IMR-90 (cell line): ENCODE measurements around the gene HSPD1. TPM values are rescaled to one million over a fixed set of nuclear protein-coding genes. Genes with fewer than 3 reads are reported as not detected.

Experiments used
- ATAC-seq: fragments of 200-7000 bp; cut with Tn5 transposase; 2 replicates; pipeline ENCODE4 v1.9.1; 2020; ENCODE audit warnings: low read depth, mild to moderate bottlenecking, moderate library complexity
- BruUV-seq: library from RNA; stranded (reverse); fragments of 400-500 nt; replicated peaks from 2 replicates; lab custom pipeline; 2021; lab: Mats Ljungman, UMichigan
- CTCF ChIA-PET: fragments of 300-600 bp; formaldehyde crosslinking; extraction: SDS; loops from one replicate; lab custom pipeline; 2021; ENCODE audit warnings: antibody characterized with exemption; lab: Yijun Ruan, JAX
- POLR2A ChIA-PET: fragments of 300-600 bp; sonication (Branson Sonifier 250); formaldehyde crosslinking; loops from one replicate; lab custom pipeline; 2022; ENCODE audit warnings: antibody characterized with exemption; ENCODE audit not compliant: unreplicated experiment; lab: Charles Lee
- DNase-seq: peaks from one replicate; pipeline ENCODE4 v3.0.0; 2013
- H2AFZ ChIP-seq: replicated peaks from 2 replicates; pipeline ENCODE3; 2013; ENCODE audit warnings: low read length, mild to moderate bottlenecking; ENCODE audit not compliant: poor library complexity
- H2AK5ac ChIP-seq: 2 replicates; pipeline ENCODE4 v1.6.1; 2013; ENCODE audit warnings: low read depth, low read length, inconsistent platforms
- H2AK9ac ChIP-seq: replicated peaks from 2 replicates; pipeline ENCODE3; 2013; ENCODE audit warnings: mild to moderate bottlenecking, low read depth, low read length, moderate library complexity; ENCODE audit not compliant: poor library complexity
- H2BK120ac ChIP-seq: 2 replicates; pipeline ENCODE4 v1.6.1; 2013; ENCODE audit warnings: low read depth, low read length, inconsistent platforms
- H2BK15ac ChIP-seq: 3 replicates; pipeline ENCODE4 v1.6.1; 2013; ENCODE audit warnings: low read depth, low read length, inconsistent platforms
- H2BK20ac ChIP-seq: 2 replicates; pipeline ENCODE4 v1.6.1; 2013; ENCODE audit warnings: low read depth, mild to moderate bottlenecking, inconsistent platforms, low read length, moderate library complexity
- H2BK5ac ChIP-seq: 2 replicates; pipeline ENCODE4 v1.6.1; 2013; ENCODE audit warnings: mild to moderate bottlenecking, low read depth, low read length, inconsistent platforms; ENCODE audit not compliant: poor library complexity, severe bottlenecking
- H3K14ac ChIP-seq: replicated peaks from 2 replicates; pipeline ENCODE4 v1.6.1; 2013; ENCODE audit warnings: low read depth, low read length, inconsistent platforms
- H3K18ac ChIP-seq: 2 replicates; pipeline ENCODE4 v1.6.1; 2013; ENCODE audit warnings: low read depth, low read length, control low read depth
- H3K23ac ChIP-seq: 2 replicates; pipeline ENCODE4 v1.6.1; 2013; ENCODE audit warnings: low read depth, low read length, inconsistent platforms
- H3K27ac ChIP-seq: 2 replicates; pipeline ENCODE4 v1.5.1; 2013; ENCODE audit warnings: mild to moderate bottlenecking, control low read depth, low read length; ENCODE audit not compliant: insufficient read depth
- H3K27me3 ChIP-seq: 2 replicates; pipeline ENCODE4 v1.6.1; 2013; ENCODE audit warnings: low read length; ENCODE audit not compliant: control insufficient read depth, insufficient read depth
- H3K36me3 ChIP-seq: 2 replicates; pipeline ENCODE4 v1.6.1; 2013; ENCODE audit warnings: low read length, mixed read lengths; ENCODE audit not compliant: control insufficient read depth, insufficient read depth
- H3K4ac ChIP-seq: 2 replicates; pipeline ENCODE4 v1.6.1; 2013; ENCODE audit warnings: low read depth, low read length, inconsistent platforms
- H3K4me1 ChIP-seq: 2 replicates; pipeline ENCODE4 v1.6.1; 2013; ENCODE audit warnings: low read length, mixed read lengths; ENCODE audit not compliant: control insufficient read depth, insufficient read depth
- H3K4me2 ChIP-seq: 2 replicates; pipeline ENCODE4 v1.6.1; 2013; ENCODE audit warnings: low read depth, mild to moderate bottlenecking, control low read depth, low read length, moderate library complexity
- H3K4me3 ChIP-seq: 2 replicates; pipeline ENCODE4 v1.5.1; 2013; ENCODE audit warnings: low read depth, mild to moderate bottlenecking, control low read depth, low read length, moderate library complexity; ENCODE audit not compliant: insufficient read depth
- H3K56ac ChIP-seq: 2 replicates; pipeline ENCODE4 v1.6.1; 2013; ENCODE audit warnings: low read length, inconsistent platforms; ENCODE audit not compliant: insufficient read depth; ENCODE audit errors: extremely low read depth
- H3K79me1 ChIP-seq, 2 experiments: 2 replicates each; pipeline ENCODE4 v1.6.1; 2013; ENCODE audit warnings: low read length in 2 of 2, inconsistent platforms in 1 of 2, low read depth in 1 of 2
- H3K9ac ChIP-seq: 2 replicates; pipeline ENCODE4 v1.6.1; 2013; ENCODE audit warnings: low read depth, low read length, control low read depth
- H3K9me1 ChIP-seq: 2 replicates; pipeline ENCODE4 v1.6.1; 2013; ENCODE audit warnings: low read length, inconsistent platforms; ENCODE audit not compliant: insufficient read depth
- H3K9me3 ChIP-seq: 2 replicates; pipeline ENCODE4 v1.6.1; 2013; ENCODE audit warnings: low read length; ENCODE audit not compliant: control insufficient read depth, insufficient read depth
- H4K20me1 ChIP-seq: 2 replicates; pipeline ENCODE4 v1.6.1; 2013; ENCODE audit warnings: low read length, inconsistent platforms; ENCODE audit not compliant: insufficient read depth
- H4K5ac ChIP-seq: 2 replicates; pipeline ENCODE4 v1.6.1; 2013; ENCODE audit warnings: mild to moderate bottlenecking, low read depth, low read length, control low read depth
- H4K8ac ChIP-seq, 2 experiments: 2 replicates each; pipeline ENCODE4 v1.6.1; 2013; ENCODE audit warnings: low read depth in 2 of 2, low read length in 2 of 2, control low read depth in 1 of 2, inconsistent platforms in 1 of 2
- H4K91ac ChIP-seq: 2 replicates; pipeline ENCODE4 v1.6.1; 2013; ENCODE audit warnings: low read depth, low read length, inconsistent platforms; ENCODE audit not compliant: insufficient read depth
- BHLHE40 ChIP-seq: fragments of 150-350 bp; IDR thresholded peaks from 2 replicates; pipeline ENCODE4 v1.6.1; 2016; ENCODE audit warnings: mild to moderate bottlenecking, low read depth, low read length
- MAFK ChIP-seq: IDR thresholded peaks from 2 replicates; pipeline ENCODE4 v1.6.1; 2012; ENCODE audit warnings: low read depth, low read length, improper control_type of control experiment
- MXI1 ChIP-seq: IDR thresholded peaks from 2 replicates; pipeline ENCODE4 v1.6.1; 2012; ENCODE audit warnings: low read depth, mild to moderate bottlenecking, low read length, moderate library complexity, borderline replicate concordance
- POLR2A ChIP-seq: IDR thresholded peaks from 2 replicates; pipeline ENCODE4 v1.6.1; 2012; ENCODE audit warnings: mild to moderate bottlenecking, low read depth, low read length
- RCOR1 ChIP-seq: IDR thresholded peaks from 2 replicates; pipeline ENCODE4 v1.6.1; 2012; ENCODE audit warnings: mild to moderate bottlenecking, low read length, improper control_type of control experiment; ENCODE audit not compliant: insufficient replicate concordance
- RFX5 ChIP-seq: IDR thresholded peaks from 2 replicates; pipeline ENCODE4 v1.8.0; 2012; ENCODE audit warnings: low read depth, mild to moderate bottlenecking, low read length, moderate library complexity
- SMC3 ChIP-seq: fragments of 150-350 bp; IDR thresholded peaks from 2 replicates; pipeline ENCODE4 v1.6.1; 2016; ENCODE audit warnings: low read depth, mild to moderate bottlenecking, antibody characterized with exemption, low read length, moderate library complexity
- WGBS, 2 experiments: methylation state at CpG; one replicate each; pipeline versions ENCODE4 v1.1.5 to v1.1.7; 2013; ENCODE audit warnings: missing lambda C conversion rate in 2 of 2; ENCODE audit not compliant: insufficient read length in 1 of 2; ENCODE audit errors: extremely low coverage in 2 of 2; 5-methylcytosine and 5-hydroxymethylcytosine counted together
- dilution Hi-C: fragments of 300-500 bp; cut with HindIII; formaldehyde crosslinking; loops from one replicate; pipeline ENCODE4 v1.14.3; 2018; ENCODE audit warnings: low sequenced_read_pairs; ENCODE audit not compliant: unreplicated experiment
- in situ Hi-C: fragments of 300-500 bp; cut with MboI; formaldehyde crosslinking; loops from 3 replicates; pipeline ENCODE4 v1.14.3; 2019; ENCODE audit warnings: low sequenced_read_pairs, inconsistent platforms, mixed read lengths
- intact Hi-C: fragments of 100-400 bp; cut with micrococcal nuclease; formaldehyde crosslinking; loops from 2 replicates; pipeline ENCODE4 v1.10.0; 2022
- polyA plus RNA-seq, 3 experiments: library from polyadenylated mRNA; depleted of rRNA; stranded (reverse); fragments of >200 nt; gene quantifications; 2 replicates each; pipeline ENCODE4 v1.2.3, GENCODE V29; 2012; ENCODE audit warnings: low replicate concordance in 1 of 3
- total RNA-seq: library from RNA; depleted of rRNA; stranded (reverse); fragments of >200 nt; gene quantifications from 2 replicates; pipeline ENCODE4 v1.2.3, GENCODE V29; 2012
- TF ChIP-seq, protein P1 (sequence below): fragments of 150-350 bp; IDR thresholded peaks from 2 replicates; pipeline ENCODE4 v1.6.1; 2017; ENCODE audit warnings: mild to moderate bottlenecking, antibody characterized with exemption, low read length, low read depth
- TF ChIP-seq, protein P2 (sequence below): fragments of 150-350 bp; IDR thresholded peaks from 2 replicates; pipeline ENCODE4 v1.6.1; 2016; ENCODE audit warnings: low read depth, mild to moderate bottlenecking, low read length, moderate library complexity, borderline replicate concordance

The HSPD1 gene
- total and polyA plus RNA-seq, 2 of the 4 experiments (the other 2 are of a cell fraction), result 171 TPM

DNA sequence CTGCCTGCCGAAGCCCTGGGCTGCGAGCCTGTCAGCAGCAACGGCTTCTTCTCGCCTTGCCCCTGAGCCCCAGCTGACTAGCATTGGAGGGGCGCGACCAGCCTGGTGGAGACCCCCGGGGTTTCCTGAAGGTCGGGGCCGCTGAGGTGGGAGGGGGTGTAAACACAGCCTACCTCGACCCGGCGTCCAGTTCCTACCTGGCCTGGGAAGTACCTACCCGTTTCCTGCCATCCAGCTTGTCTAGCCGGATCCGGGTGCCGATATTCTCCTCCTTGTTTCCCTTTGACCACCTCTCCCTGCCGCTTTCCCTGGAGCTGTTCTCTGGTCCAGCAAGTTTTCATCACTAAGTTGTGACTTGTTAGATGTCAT, 16.7 kb upstream of the HSPD1 start:
- peak overlapping the region; percentile 50 for H4K5ac ChIP-seq
- no peaks in the 10 kb centered on the region for H3K27me3 ChIP-seq
- peak overlapping the region; percentile 83 for H3K56ac ChIP-seq
- H4K20me1 ChIP-seq, result peaks cover 4% of the 10 kb centered on the region; the same call in 1 of the 2 replicates
- H3K9ac ChIP-seq, result peak overlapping the region; percentile 92
- ChIA-PET POLR2A (interaction anchor here (0.6 to 0.7 kb wide), 3 partner anchors 17 to 52 kb away, joined by 3 to 4 read pairs (median 4); partner anchors contain the start of genes HSPD1 and HSPE1), CTCF (interaction anchor here (0.6 to 0.7 kb wide), 2 partner anchors 9 to 26 kb away, joined by 3 to 4 read pairs; no protein-coding TSS in a partner anchor)
- H2AK5ac ChIP-seq, result peak overlapping the region; percentile 74; the same call in 1 of the 2 replicates
- dilution Hi-C loops (no loop called here), intact Hi-C loops (loop anchor here (5.0 kb wide), 2 partner anchors 156 to 191 kb away; partner anchors contain the start of gene MARS2), in situ Hi-C loops (loop anchor here (10.0 kb wide), 1 partner anchor 188 kb away; the partner anchor contains the start of gene MARS2)
- H3K9me1 ChIP-seq, result no peaks in the 10 kb centered on the region
- H2AFZ ChIP-seq, result peak overlapping the region; percentile 95
- peak overlapping the region; percentile 66 for H4K91ac ChIP-seq
- H3K14ac ChIP-seq, result peak overlapping the region; percentile 88
- no peak overlapping the region for H2BK20ac ChIP-seq
- peaks cover 4% of the 10 kb centered on the region; the same call in 1 of the 2 replicates for H3K4me1 ChIP-seq
- TF ChIP-seq, protein P1, sequence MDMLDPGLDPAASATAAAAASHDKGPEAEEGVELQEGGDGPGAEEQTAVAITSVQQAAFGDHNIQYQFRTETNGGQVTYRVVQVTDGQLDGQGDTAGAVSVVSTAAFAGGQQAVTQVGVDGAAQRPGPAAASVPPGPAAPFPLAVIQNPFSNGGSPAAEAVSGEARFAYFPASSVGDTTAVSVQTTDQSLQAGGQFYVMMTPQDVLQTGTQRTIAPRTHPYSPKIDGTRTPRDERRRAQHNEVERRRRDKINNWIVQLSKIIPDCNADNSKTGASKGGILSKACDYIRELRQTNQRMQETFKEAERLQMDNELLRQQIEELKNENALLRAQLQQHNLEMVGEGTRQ, result no peak
- no peak for TF ChIP-seq MAFK
- TF ChIP-seq, protein P2, sequence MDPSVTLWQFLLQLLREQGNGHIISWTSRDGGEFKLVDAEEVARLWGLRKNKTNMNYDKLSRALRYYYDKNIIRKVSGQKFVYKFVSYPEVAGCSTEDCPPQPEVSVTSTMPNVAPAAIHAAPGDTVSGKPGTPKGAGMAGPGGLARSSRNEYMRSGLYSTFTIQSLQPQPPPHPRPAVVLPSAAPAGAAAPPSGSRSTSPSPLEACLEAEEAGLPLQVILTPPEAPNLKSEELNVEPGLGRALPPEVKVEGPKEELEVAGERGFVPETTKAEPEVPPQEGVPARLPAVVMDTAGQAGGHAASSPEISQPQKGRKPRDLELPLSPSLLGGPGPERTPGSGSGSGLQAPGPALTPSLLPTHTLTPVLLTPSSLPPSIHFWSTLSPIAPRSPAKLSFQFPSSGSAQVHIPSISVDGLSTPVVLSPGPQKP, result no peak
- no peak for TF ChIP-seq RCOR1
- TF ChIP-seq RFX5, result no peak
- no peak for TF ChIP-seq MXI1
- no peak for TF ChIP-seq BHLHE40
- TF ChIP-seq SMC3, result no peak
- TF ChIP-seq POLR2A, result no peak
- peak overlapping the region; percentile 80 for H3K4me3 ChIP-seq
- no peak overlapping the region for H2BK120ac ChIP-seq
- ATAC-seq (peak; percentile 8), DNase-seq (peak; percentile 29)
- H4K8ac ChIP-seq, result peak overlapping the region; percentile 42 to 85
- peak overlapping the region; percentile 93 for H2BK5ac ChIP-seq
- peak overlapping the region; percentile 93 for H3K27ac ChIP-seq
- no peak overlapping the region for H3K18ac ChIP-seq
- H2BK15ac ChIP-seq, result no peak overlapping the region
- BruUV-seq, result no TSS peak
- peaks cover 0 to 10% of the 10 kb centered on the region in 2 experiments; a peak in 1 of 4 replicates for H3K79me1 ChIP-seq
- H3K4ac ChIP-seq, result peak overlapping the region; percentile 88
- H3K36me3 ChIP-seq, result peaks cover 2% of the 10 kb centered on the region; the same call in 1 of the 2 replicates
- peak overlapping the region; percentile 82 for H3K23ac ChIP-seq
- H2AK9ac ChIP-seq, result peak overlapping the region; percentile 99
- H3K9me3 ChIP-seq, result no peaks in the 10 kb centered on the region
- 0% methylated on average over 6 of the region's 17 CpGs; no CpG with 5 or more reads in 1 of the 2 experiments for WGBS, 2 experiments
- H3K4me2 ChIP-seq, result peak overlapping the region; percentile 82
